ENCODE results near the gene CLK4. TPM values are rescaled to one million over a fixed set of nuclear protein-coding genes. Genes with fewer than 3 reads are reported as not detected.
"Not testable (repeated sequence)": the region's sequence is repeated elsewhere in the genome, so short reads cannot be mapped to it uniquely, and the experiment has no call there.

The CLK4 gene
- total and polyA plus RNA-seq, 2 of the 8 experiments (the other 6 are each of a cell fraction or from before 2014, with no cell fraction given) = 8.1 to 12.6 TPM

- TF ChIP-seq GABPA (IDR thresholded peaks at IDR 0.05; ENCODE audit: borderline replicate concordance, insufficient read depth, low read length) = no peak
- TF ChIP-seq SP1 (IDR thresholded peaks at IDR 0.05; ENCODE audit: low read depth, low read length) = no peak
- TF ChIP-seq EZH2 (IDR thresholded peaks at IDR 0.05; ENCODE audit: low read depth, low read length, severe bottlenecking) = no peak
These were observed 40.5 kb downstream of the CLK4 start (continued) for GRCh38 chr5:178586396-178586795.

DNA sequence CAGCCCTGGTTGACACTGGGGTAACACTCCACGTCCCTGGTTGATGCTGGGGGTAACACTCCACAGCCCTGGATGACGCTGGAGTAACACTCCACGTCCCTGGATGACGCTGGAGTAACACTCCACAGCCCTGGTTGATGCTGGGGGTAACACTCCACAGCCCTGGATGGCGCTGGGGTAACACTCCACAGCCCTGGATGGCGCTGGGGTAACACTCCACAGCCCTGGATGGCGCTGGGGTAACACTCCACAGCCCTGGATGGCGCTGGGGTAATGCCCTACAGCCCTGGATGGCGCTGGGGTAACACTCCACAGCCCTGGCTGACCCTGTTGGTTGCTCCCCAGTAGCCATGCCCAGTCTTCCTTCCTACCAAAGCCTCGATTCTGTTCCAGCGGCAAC, 41.4 kb downstream of the CLK4 start:
- H3K79me1 ChIP-seq (ENCODE audit: low read depth, low read length) = not testable (repeated sequence)

More for the DNA sequence above, 41.4 kb downstream of the CLK4 start:
- DNase-seq (ENCODE audit: low read depth in 1 of 2, low spot score in 2 of 2) (peak in 1 of 2 experiments; percentile 58), FAIRE-seq (peak; percentile 100)
- Histone ChIP-seq H2BK12ac (ENCODE audit: low read depth, low read length) (peak overlapping the region; percentile 63; the same call in 1 of the 2 replicates), H3K18ac (ENCODE audit: extremely low read depth, low read length) (peak overlapping the region; percentile 32; the same call in 1 of the 2 replicates), H2BK15ac (ENCODE audit: low read length) (peak overlapping the region; percentile 18; the same call in 1 of the 2 replicates), H3K56ac (replicated peaks; ENCODE audit: insufficient read length, low read depth, low read length) (peak overlapping the region; percentile 3), H2BK5ac (ENCODE audit: low read depth, low read length) (peak overlapping the region; percentile 72; the same call in 1 of the 2 replicates), H2BK20ac (ENCODE audit: low read length) (0 out of 2 replicates have a peak overlapping the region, but pooled peaks have one; percentile 9), H4K91ac (replicated peaks; ENCODE audit: insufficient read length, low read length) (peak overlapping the region; percentile 9), H3K27me3 (replicated peaks in 1 of 4; ENCODE audit: control insufficient read depth in 3 of 4, extremely low read depth in 1 of 4, insufficient read depth in 3 of 4, low read length in 3 of 4) (peaks cover 13 to 28% (median 22%) of the 10 kb centered on the region in 4 experiments), H3K23me2 (ENCODE audit: low read depth, low read length) (peaks cover 10% of the 10 kb centered on the region; the same call in 1 of the 2 replicates), H4K8ac (ENCODE audit: extremely low read depth, insufficient read depth, low read length) (peak overlapping the region; percentile 66)
- ChIA-PET POLR2A (ENCODE audit: partially characterized antibody) (interaction anchor here (0.6 kb wide), 2 partner anchors 197 to 318 kb away, joined by 3 read pairs; no protein-coding TSS in a partner anchor), CTCF (ENCODE audit: partially characterized antibody) (interaction anchor here (1.0 to 9.5 kb wide), 4 partner anchors 8 to 305 kb away, joined by 3 to 131 read pairs (median 14); no protein-coding TSS in a partner anchor)
- H2AK5ac ChIP-seq (ENCODE audit: low read depth, low read length); H3K4ac ChIP-seq (replicated peaks; ENCODE audit: insufficient read length, low read depth, low read length); H3K4me2 ChIP-seq (ENCODE audit: insufficient read depth in 1 of 2, low read depth in 2 of 2, low read length in 2 of 2); H3K79me2 ChIP-seq (ENCODE audit: control insufficient read depth in 1 of 2, insufficient read depth in 2 of 2, low read length in 2 of 2); H3K9ac ChIP-seq (replicated peaks in 1 of 4; ENCODE audit: extremely low read depth in 1 of 4, low read depth in 3 of 4, low read length in 3 of 4); H2AFZ ChIP-seq (ENCODE audit: low read length); H3K27ac ChIP-seq (ENCODE audit: low read depth, low read length); H3K36me3 ChIP-seq (ENCODE audit: control insufficient read depth in 2 of 4, insufficient read depth in 4 of 4, low read length in 3 of 4); H3K4me3 ChIP-seq (ENCODE audit: extremely low read depth in 1 of 4, insufficient read depth in 2 of 4, low read depth in 3 of 4, low read length in 4 of 4); H3K14ac ChIP-seq (ENCODE audit: insufficient read length); H4K20me1 ChIP-seq (replicated peaks in 1 of 2; ENCODE audit: control insufficient read depth in 1 of 2, insufficient read depth in 2 of 2, low read length in 2 of 2); H3K4me1 ChIP-seq (replicated peaks in 1 of 4; ENCODE audit: control insufficient read depth in 3 of 4, insufficient read depth in 4 of 4, low read length in 3 of 4); H3K9me3 ChIP-seq (ENCODE audit: insufficient read depth in 2 of 2, low read depth in 1 of 2, low read length in 1 of 2); H4K5ac ChIP-seq (ENCODE audit: insufficient read length, low read depth, low read length); H3K23ac ChIP-seq (ENCODE audit: insufficient read length); H2BK120ac ChIP-seq (replicated peaks; ENCODE audit: low read depth, low read length): not testable (repeated sequence)
- WGBS, 2 experiments (ENCODE audit: extremely low coverage in 1 of 2, insufficient coverage in 1 of 2, insufficient read length in 1 of 2, insufficient replicate concordance in 2 of 2, low coverage in 1 of 2, low lambda C conversion rate in 2 of 2, missing lambda C conversion rate in 1 of 2) = 82% methylated on average over 11 of the region's 11 CpGs; no CpG with 5 or more reads in 1 of the 2 experiments

Measured in H1 (cell line).